Stimulated activated CD4-positive, alpha-beta T cell treated with anti-CD3 and anti-CD28 coated beads, Interleukin-4, amount 100 ng/mL, for 1 hour (primary cell): ENCODE results near the gene PPL.
"Not testable (repeated sequence)": the region's sequence is repeated elsewhere in the genome, so short reads cannot be mapped to it uniquely, and the experiment has no call there.

Source experiments
- DNase-seq: peaks from one replicate; pipeline ENCODE4 v3.0.0-alpha.2; 2020

The PPL gene

DNA sequence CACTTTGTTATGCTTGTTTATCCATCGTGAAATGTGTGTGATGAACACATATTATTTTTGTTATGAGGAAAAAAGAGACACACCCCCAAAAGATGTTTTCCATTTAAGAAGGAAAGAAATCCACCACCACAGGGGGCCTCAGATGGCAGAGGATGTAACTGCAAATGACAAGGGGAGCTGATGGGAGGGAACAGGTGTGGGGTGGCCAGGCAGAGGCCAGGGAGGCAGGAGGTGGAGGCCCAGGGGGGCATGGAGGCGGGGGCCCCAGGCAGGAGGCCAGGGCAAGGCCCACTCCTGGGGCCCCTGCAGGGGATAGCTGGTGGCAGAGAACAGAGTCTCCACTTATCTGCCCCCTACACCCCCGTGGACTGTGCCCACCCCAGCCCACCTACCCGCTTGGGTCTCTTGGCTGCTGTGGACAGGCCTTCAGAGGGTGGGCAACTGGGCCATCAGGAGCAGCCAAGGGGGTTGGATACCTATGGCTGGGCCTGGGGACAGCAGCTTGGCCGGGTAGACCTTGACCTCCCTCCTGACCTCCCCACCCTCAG lies 28.0 kb downstream of the PPL start:
- DNase-seq, result no peak

DNA sequence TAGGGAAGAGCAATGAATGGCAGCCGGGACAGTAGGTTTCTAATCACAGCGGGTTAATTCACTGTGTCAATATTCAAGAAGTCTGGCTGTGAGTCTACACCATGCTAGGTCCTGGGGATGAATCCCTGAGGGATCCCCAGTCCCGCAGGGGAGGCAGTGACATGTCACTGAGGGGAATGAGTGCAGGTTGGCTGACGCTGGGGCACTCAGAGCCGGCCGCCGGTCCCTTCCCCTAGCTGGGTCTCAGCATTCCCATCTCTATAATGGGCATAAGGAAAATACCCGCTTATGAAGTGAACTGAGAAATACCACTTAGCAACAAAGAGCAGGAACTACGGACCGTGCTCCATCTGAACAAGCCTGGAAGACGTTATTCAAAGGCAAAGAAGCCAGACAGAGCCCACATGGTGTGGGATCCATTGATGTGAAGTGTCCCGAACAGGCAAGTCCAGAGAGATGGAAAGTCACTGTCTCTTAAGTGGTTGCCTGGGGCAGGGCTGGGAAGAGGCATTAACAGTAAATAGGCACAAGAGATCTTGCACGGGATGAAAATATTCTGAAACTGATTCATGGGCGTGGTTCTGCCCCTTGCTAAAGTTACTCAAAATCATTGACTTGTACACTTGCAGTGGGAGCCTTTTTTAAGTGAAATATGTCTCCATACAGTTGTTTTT lies 31.9 kb downstream of the PPL start:
- DNase-seq, result no peak

DNA sequence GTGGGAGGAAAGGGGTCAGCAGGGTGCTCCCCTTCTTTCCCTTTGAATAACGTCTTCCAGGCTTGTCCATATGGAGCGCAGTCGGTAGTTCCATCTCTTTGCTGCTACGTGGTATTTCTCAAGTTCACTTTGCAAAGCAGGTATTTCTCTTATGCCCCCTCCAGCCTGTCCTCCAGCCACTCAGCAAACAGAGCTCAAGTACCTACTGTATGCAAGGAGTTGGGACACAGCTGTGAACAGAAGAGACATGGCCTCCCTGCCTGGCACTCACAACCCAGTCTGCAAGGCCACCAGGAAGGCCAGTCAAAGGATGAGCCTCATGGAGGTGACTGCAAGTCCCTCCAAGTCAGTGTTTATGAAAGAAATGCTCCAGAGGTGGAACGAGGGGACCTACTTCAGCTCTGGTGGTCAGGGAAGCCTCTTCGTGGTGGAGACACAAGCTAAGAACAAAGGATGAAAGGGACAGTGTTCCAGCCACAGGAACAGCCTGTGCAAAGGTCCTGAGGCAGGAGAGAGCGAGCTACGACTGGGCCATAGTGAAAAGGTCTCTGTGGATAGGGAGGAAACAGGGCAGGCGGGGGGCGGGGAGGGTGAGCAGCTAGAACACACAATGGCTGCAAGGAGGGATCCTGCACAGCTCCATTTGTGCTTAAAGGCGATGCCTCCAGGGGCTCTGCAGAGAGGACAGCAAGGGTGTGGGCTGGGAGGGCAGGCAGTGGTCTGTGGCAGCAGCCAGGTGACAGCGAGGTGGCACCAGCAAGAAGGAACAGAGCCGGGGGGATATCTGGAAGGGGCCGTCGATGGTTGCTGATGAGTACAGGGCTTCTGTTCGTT lies 32.6 kb downstream of the PPL start:
- DNase-seq, result no peak

DNA sequence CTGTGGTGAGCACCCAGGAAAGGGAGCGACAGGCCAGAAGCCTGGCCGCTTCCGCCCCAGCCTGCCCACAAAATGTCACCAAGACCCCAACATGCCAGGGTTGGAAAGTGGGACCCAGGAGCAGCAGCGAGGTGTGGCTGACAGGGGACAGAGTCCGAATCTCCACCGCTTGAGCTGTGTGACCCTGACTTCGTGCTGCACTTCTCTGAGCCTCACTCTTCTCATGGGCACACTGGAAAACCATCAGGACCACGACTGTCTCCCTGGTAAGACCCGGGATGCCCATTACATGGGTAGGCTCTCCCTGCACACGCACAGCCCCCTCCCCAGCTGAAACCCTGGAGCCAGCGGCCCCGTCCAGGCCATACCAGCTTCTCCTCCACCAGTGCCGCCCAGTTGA lies 34.9 kb downstream of the PPL start:
- DNase-seq, result no peak

DNA sequence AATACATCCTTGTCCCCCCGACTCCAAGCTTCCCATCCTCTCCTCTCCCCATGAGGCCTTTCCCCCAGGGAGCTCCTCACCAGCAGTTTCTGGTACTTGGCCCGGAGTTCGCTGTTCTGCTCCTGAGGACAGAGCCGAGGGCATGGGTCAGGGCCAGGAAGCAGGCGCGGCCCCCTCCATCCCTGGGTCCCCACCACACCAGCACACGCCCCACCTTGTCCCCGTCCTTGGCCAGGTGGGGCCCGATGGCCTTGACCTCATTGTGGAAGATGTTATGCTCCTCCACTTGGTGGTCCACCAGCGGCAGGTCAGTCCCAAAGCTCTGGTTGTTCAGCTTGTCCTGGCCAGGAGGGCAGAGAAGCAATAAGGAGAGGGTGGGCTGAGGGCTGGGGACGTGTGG lies 36.2 kb downstream of the PPL start:
- DNase-seq, result no peak

DNA sequence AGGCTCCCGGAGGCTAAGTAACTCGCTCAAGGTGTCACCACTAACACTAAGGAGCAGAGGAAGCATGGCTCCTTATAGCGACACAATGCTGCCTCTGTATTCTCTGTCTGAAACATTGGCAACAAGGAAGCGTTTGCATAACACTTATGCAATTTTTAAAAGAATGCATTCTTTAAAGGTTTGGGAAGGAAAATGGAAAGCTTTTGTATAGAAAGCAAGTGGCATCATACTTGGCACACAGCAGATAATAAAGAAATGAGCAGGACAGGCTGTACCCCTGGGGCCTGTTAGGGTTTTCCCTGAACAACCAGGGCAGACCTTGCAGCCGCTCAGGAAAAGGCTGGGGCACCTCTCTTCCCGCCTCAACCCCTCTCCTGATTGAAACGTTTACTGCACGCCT lies 36.9 kb downstream of the PPL start:
- no peak for DNase-seq

DNA sequence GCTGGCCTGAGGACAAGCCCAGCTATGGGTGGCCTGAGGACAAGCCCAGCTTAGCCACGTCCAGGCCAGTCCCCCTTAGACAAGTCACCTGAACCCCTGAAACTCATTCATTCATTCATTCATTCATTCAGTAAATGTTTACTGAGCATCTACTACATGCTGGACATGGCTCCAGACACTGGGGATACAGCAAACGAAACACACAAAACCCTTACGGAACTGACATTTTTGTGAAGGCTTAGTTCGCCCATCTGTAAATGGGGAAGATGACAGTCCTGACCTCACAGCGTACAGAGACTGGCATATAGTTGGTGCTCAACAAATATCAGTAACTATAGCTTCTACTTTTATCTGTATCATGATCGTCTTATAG lies 37.5 kb downstream of the PPL start:
- no peak for DNase-seq

DNA sequence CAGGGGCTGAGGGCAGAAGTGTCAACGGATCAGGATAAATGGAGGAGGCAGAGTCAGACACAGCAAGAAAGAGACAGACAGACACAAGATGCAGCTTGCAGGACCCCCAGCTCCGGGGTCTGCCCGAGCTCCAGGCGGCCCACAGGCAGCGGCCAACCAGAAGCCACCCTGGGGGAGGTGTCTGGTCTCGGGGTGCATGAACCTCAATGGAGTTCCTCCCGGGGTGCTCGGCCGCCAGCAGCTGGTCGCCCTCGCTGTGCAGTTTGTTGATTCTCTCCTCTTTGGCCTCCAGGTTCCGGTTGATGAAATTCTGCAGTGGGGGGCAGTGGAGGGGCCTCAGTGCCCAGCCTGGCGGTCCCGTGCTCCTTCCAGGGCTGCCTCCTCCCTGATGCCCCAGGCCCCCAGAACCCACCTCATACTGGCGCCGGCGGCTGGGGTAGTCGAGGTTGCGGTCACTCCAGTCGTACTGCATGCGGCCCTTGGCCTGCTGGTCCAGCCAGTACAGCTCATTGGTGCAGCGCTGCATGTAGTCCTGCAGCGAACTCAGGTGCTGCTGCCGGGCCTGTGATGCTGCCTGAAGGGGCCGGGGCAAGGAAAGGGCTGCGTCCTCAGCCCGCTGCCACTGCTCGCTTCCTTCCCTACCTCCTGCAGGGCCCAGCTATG lies 38.0 kb downstream of the PPL start:
- no peak for DNase-seq

DNA sequence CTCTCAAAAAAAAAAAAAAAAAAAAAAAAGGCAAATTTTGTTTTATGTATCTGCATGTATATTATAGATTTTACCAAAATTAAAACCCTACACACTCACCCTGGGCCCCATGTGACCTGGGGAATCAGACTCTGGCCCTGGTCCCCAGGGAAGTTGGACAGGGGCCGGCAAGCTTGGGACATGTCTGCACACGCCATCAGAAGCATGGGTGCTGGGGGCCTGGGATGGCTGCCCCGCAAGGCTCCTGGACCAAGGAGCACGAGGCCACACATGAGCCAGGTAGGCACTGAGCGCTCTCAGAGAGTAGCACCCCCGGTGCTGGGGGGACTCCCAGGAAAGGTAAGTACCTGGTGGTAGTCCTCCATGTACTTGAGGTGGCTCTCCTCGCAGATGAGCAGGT lies 39.6 kb downstream of the PPL start:
- no peak for DNase-seq

DNA sequence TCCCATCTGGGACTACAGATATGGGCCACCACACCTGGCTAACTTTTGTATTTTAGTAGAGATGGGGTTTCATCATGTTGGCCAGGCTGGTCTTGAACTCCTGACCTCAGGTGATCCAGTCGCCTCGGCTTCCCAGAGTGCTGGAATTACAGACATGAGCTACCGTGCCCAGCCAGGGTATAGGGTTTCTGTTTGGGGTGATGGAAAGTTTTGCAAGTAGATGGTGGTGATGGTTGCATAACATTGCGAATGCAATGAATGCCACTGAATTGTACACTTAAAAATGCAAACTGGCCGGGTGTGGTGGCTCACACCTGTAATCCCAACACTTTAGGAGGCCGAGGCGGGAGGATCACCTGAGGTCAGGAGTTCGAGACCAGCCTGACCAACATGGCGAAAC lies 40.2 kb downstream of the PPL start:
- DNase-seq, result not testable (repeated sequence)

DNA sequence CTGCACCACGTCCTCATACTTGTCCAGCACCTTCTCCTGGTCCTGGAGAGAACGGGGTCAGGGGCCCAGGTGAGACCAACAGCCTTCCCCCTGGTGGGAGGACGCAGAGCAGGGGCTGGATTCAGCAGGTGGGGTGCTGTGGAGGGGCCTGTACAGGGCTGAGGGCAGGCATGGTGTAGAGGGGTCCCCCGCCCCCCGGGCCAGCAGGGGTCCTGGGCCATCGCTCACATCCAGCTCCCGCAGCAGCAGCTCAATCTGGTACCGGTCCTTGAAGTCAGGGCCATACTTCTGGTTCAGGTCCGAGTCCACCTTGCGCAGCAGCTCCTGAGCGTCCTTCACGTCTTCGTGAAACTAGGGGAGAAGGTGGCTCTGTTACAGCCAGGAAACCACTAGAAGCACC lies 41.6 kb downstream of the PPL start:
- DNase-seq, result no peak

DNA sequence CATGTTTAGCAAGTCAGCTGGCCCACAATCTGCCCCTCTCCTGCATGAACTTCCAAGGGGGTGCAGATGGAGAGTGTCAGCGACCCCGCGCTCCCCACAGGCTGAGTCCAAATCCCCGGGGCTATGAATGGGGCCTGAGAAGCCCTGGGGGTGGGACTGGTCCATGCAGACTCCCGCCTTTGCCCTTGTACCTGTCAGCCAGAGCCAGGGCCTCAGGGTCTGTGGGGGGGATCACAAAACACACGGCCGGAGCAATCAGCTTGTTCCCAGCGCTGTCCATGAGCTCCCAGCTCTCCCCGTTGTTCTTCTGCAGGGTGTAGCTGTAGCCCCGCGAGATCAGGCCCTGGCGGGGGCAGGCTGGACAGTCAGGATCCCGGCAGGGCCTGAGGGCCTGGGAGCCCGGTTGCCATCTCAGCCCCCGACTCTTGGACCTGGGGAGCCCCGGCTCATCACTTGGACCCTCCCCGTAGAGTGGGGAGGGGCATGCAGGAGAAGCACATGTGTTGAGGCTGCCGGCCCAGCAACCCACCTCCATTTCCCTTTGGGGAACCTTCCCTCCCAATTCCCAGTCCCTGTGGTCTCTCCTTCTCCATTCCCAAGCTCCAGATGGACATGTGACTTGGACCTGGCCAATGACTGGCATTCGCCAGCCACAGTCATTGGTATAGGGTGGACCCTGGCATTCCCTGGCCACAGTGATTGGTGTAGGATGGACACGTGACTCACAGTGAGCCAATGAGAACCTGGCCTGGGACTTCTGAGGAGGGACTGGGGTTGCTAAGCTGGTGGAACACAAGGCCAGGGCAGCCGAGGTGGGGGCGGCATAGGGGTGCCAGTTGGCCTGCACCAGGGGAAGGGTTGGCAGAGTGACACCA lies 42.4 kb downstream of the PPL start:
- no peak for DNase-seq

DNA sequence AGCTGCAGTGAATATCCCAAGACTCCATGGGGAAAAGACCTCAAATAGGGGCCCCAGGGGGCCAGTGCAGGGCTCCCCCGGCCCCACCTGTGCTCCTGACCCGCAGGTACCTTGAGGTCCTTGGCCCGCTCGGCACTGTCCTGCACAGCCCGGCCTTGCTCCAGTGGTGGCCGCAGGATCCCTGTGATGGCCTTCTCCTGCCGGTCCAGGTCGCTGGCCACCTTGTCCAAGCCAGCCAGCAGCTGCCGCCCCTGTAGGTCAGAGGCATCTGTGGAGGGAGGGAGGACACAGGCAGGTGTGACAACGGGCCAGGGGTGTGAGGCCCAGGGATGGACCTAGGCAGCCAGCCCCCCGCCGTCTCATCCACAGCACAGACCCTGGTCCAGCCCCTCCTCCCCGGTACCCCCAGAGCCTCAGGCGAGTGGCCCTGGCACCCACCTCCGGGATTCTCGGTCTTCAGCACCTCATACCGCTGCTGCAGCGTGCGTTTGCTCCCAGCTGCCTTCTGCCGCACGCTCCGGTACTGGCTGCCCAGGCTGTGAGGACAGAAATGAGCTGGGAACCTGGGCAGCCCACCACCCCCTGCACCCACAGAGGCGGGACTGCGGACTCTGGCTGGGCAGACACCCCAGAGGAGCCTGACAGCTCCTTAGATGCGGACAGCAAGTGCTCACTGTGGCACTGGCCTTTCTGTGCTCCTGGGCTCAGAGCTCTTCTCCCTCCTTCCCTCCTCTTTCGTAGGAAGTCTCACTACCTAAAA lies 43.7 kb downstream of the PPL start:
- no peak for DNase-seq

DNA sequence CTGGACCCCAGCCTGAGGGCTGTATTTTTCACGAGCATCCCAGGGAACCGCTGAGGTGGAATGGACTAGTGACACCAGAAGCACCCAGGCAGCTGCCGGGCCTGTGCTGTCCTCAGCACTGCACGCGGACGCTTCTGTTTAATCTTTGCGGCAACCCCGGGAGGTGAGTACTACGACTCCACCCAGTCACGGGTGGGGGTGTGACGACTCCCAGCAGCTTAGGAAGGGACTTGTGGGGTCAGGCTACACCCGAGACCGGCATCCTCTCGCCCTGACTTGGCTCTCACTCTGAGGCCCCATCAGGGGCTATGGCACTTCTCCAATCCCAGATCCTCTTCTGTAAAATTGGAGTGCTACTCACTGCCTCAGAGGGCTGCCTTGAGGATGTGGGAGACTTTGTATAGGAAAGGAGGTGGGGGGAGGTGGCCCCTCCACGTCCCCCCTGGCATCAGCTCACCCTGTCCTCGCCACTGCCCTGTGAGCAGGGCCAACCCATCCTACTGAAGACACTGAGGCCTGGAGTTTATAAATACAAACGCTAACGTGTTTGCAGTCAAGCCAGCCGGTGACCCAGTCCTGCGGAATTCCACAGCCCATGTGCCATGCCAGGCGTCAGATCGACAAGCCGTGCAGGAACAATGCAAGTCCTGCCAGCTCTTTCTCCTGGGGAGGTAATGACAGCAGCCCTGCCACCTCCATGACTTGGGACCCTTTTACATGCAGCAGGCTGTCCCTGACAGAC lies 44.4 kb downstream of the PPL start:
- DNase-seq, result no peak

DNA sequence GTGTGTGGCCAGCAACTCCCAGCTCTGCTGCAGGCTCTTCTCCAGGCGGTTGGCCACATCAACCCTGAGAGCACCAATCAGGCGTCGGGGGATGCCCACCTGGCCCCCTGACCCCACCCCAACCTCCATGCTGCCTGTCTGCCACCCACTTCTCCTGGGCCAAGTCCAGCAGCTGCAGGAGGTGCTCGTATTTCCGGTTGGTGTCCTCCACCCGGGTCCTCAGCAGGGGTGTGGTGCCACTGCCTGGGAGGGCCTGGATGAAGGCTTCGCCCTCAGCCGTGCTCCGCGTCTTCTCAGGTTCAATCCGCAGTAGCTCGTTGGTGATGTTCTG lies 45.1 kb downstream of the PPL start:
- DNase-seq, result no peak

DNA sequence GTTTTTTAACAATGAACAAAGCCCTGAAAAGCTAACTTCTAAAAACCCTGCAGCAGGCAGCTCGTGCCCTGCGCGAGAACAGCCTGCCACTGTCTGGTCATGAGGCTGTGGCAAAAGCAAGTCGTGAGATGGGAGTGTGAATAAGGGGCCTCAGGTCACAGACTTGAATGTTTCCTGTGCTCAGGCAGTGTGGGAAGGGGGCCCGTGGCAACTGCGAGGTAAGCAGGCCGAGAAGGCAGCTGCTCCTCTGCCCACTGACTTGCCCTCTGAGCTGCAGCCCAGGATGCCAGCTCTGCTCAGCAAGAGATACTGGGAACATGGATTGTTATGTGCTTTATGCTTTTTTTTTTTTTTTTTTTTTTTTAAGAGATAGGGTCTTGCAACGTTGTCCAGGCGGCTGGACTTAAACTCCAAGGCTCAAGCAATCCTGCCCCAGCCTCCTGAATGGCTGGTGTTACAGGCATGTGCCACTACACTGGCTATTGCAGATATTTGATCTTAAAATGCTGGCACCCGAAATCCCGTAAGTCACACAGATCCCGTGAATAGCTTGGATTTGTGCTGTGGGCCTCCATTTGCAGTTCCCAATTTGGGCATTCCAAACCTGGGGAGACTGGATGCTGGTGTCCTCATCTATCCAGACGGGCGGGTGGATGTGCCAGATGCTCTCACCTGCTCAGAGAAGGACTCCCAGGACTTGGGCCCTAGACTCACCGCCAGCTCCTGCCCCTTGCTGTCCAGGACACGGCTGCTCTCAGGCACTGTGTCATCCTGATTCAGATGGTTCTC lies 45.7 kb downstream of the PPL start:
- DNase-seq, result no peak

DNA sequence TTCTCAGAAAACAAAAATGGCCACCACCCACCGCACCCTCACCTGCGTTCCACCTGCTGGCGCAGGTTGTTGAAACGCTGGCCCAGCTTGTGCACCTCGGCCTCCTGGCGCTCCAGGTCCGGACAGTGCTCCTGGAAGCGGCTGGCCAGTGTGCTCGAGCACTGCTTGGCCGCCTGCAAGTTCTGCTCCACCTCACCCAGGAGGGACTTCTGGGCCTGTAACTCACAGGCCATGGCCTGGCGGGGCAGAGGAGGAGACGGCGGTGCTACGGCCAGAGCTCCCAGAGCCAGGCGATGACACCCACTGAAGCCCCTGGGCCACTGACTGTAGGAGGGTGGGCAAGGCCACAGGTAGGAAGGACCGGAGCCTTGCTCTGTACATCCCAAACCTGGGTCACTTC lies 46.3 kb downstream of the PPL start:
- DNase-seq, result no peak

DNA sequence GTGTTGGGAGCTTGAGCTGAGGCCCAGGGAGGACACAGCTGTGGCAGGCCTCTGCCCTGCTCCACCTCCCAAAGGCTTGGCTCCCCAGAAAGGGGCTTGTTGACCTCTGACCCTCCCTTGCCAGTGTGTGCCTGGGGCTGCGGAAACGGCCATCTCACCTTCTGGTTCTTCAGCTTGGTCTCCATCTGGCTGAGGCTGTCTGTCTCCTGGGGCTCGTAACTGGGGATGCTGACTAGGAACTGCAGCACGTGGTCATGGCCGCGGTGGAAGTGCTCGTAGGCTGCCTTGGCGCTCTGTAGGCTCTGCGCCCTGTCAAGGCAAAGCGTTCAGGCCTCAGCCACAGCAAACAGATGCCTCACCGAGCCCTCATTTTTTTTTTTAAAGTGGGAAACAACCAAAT lies 46.9 kb downstream of the PPL start:
- no peak for DNase-seq

DNA sequence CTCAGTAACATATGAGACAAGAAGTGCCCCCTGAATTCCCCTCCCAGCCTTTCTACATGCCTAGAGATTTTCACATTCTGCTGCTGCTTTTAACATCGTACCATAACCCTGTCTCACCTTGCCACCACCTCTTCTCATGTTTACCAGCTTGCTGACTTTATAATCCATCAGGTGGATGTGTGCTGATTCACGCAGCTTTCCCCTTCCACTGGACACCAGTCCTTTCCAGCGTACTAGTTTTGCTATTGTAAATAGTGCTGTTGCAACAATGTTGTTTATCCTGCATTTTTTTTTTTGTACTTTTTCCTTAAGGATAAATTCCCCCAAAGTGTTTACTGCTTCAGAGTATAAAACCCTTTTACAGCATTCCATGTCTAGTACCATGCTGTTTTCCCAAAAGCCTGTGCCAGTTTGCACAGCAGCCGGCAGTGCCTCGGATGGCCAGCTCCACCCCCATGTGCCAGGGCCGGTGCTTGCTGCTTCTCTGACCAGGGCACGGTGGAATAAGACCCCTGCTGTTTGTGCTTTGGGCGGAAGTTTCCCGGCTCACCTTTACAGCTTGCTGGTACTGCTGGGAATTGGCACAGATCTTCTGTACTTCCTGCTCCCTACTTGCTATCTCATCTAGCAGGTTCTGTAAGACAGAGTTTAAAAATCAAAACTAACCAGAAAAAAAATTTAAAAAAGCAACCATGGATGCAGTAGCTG lies 48.4 kb downstream of the PPL start:
- DNase-seq, result no peak

DNA sequence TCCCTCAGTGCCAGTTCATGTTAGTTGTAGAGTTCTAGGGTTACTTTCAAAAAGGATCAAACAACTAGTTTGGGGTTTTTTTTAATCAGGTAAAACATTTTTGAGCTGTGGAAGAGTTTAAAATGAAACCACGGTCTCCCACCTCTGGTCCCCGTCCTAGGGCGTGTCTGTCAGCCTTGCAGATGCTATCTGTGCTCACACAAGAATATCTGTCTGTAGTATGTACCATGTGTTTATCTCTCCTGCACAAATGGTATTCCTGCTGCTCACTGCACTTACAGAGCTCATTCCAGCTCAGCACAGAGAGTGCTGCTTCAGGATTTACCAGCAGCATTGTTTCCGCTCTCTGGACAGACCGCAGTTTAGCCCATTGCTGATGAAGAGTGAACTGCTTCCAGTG lies 50.8 kb downstream of the PPL start:
- no peak for DNase-seq
